ENCODE results near the gene NDUFV2.

The NDUFV2 gene

DNA sequence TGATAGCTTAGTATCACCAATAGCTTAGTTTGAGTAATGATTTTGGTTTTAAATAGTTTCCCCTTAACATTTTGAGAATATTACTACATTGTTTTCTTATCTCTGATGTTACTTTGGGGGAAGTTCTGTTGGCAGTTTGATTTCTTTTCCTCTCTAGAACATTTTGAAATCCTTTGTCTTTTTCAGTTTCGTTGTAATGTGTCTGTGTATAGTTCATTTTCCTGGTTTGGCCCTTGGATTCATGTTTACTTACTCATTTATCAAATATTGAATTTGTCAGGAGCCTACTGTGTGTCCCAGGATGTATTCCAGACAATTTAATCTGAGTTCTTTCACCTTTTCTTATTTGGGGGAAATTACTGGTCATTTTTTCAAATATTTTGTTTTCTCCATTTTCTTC, 50.8 kb downstream of the NDUFV2 start:
- no peak for ATAC-seq
- TF ChIP-seq BACH2 (CRISPR knock-in tag; IDR thresholded peaks at IDR 0.05; ENCODE audit: borderline replicate concordance), result no peak
- TF ChIP-seq ZNF8 (CRISPR knock-in tag; IDR thresholded peaks at IDR 0.05), result no peak
- no peak for TF ChIP-seq SNAI2 (CRISPR knock-in tag; IDR thresholded peaks at IDR 0.05)
- TF ChIP-seq GLIS3 (CRISPR knock-in tag; IDR thresholded peaks at IDR 0.05), result no peak
- no peak for TF ChIP-seq CSDC2 (CRISPR knock-in tag; IDR thresholded peaks at IDR 0.05)
- TF ChIP-seq OSR1 (CRISPR knock-in tag; IDR thresholded peaks at IDR 0.05), result no peak
- TF ChIP-seq POU6F1 (CRISPR knock-in tag; IDR thresholded peaks at IDR 0.05; ENCODE audit: borderline replicate concordance, low read depth), result no peak
- TF ChIP-seq ZNF70 (CRISPR knock-in tag; IDR thresholded peaks at IDR 0.05), result no peak
- TF ChIP-seq, protein P1, sequence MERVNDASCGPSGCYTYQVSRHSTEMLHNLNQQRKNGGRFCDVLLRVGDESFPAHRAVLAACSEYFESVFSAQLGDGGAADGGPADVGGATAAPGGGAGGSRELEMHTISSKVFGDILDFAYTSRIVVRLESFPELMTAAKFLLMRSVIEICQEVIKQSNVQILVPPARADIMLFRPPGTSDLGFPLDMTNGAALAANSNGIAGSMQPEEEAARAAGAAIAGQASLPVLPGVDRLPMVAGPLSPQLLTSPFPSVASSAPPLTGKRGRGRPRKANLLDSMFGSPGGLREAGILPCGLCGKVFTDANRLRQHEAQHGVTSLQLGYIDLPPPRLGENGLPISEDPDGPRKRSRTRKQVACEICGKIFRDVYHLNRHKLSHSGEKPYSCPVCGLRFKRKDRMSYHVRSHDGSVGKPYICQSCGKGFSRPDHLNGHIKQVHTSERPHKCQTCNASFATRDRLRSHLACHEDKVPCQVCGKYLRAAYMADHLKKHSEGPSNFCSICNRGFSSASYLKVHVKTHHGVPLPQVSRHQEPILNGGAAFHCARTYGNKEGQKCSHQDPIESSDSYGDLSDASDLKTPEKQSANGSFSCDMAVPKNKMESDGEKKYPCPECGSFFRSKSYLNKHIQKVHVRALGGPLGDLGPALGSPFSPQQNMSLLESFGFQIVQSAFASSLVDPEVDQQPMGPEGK (CRISPR knock-in tag; IDR thresholded peaks at IDR 0.05; ENCODE audit: borderline replicate concordance), result no peak
- TF ChIP-seq ZC3H10 (CRISPR knock-in tag; IDR thresholded peaks at IDR 0.05), result no peak
- TF ChIP-seq TOX (CRISPR knock-in tag; IDR thresholded peaks at IDR 0.05; ENCODE audit: borderline replicate concordance), result no peak
- TF ChIP-seq TCF4 (CRISPR knock-in tag; IDR thresholded peaks at IDR 0.05; ENCODE audit: borderline replicate concordance), result no peak
- TF ChIP-seq ISL1 (CRISPR knock-in tag; IDR thresholded peaks at IDR 0.05), result no peak
- TF ChIP-seq RARB (CRISPR knock-in tag; IDR thresholded peaks at IDR 0.05), result no peak
- no peak for TF ChIP-seq ESRRG (CRISPR knock-in tag; IDR thresholded peaks at IDR 0.05)
- no peak for TF ChIP-seq CREB5 (CRISPR knock-in tag; IDR thresholded peaks at IDR 0.05; ENCODE audit: low read depth)
- TF ChIP-seq PPARA (CRISPR knock-in tag; IDR thresholded peaks at IDR 0.05; ENCODE audit: borderline replicate concordance), result no peak
- no peak for TF ChIP-seq CSRNP3 (CRISPR knock-in tag; IDR thresholded peaks at IDR 0.05)
- TF ChIP-seq ZFP3 (CRISPR knock-in tag; IDR thresholded peaks at IDR 0.05), result no peak
- no peak for TF ChIP-seq ARNTL (CRISPR knock-in tag; IDR thresholded peaks at IDR 0.05; ENCODE audit: borderline replicate concordance, low read depth)

GRCh38 chr18:9156604-9157249, 54.2 kb downstream of the NDUFV2 start:
- TF ChIP-seq ZFP3 (CRISPR knock-in tag; IDR thresholded peaks at IDR 0.05) (no peak), ZNF565 (CRISPR knock-in tag; conservative IDR thresholded peaks at IDR 0.05; ENCODE audit: low read depth) (no peak), PPARA (CRISPR knock-in tag; IDR thresholded peaks at IDR 0.05; ENCODE audit: borderline replicate concordance) (no peak), ARNTL (CRISPR knock-in tag; IDR thresholded peaks at IDR 0.05; ENCODE audit: borderline replicate concordance, low read depth) (no peak), CREB5 (CRISPR knock-in tag; IDR thresholded peaks at IDR 0.05; ENCODE audit: low read depth) (no peak), RARB (CRISPR knock-in tag; IDR thresholded peaks at IDR 0.05) (no peak), TCF4 (CRISPR knock-in tag; IDR thresholded peaks at IDR 0.05; ENCODE audit: borderline replicate concordance) (no peak), CSDC2 (CRISPR knock-in tag; IDR thresholded peaks at IDR 0.05) (no peak), SNAI2 (CRISPR knock-in tag; IDR thresholded peaks at IDR 0.05) (no peak)
- no peak for ATAC-seq

DNA sequence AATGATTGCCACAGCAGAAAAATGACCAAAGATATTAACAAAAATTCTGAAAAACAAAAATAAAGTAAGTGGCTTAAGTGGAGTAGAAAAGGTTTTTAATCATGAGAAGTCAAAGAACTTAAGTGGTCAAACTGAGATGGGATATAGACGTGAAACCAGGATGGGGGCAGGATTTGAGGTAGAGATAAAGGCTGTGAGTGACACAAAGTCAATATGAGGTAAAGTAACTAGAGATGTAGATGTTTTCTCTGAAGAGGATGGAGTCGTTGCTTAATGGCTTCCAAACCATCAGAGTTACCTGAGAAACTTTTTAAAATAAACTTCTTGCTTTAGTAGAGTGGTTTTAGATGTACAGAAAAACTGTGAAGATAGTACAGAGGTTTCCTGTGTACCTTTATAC, 55.3 kb downstream of the NDUFV2 start:
- no peak for ATAC-seq
- TF ChIP-seq PPARA (CRISPR knock-in tag; IDR thresholded peaks at IDR 0.05; ENCODE audit: borderline replicate concordance) (no peak), TCF4 (CRISPR knock-in tag; IDR thresholded peaks at IDR 0.05; ENCODE audit: borderline replicate concordance) (no peak), ESRRG (CRISPR knock-in tag; IDR thresholded peaks at IDR 0.05) (no peak), ISL1 (CRISPR knock-in tag; IDR thresholded peaks at IDR 0.05) (no peak), ZNF70 (CRISPR knock-in tag; IDR thresholded peaks at IDR 0.05) (no peak), GLIS3 (CRISPR knock-in tag; IDR thresholded peaks at IDR 0.05) (no peak), ZFP3 (CRISPR knock-in tag; IDR thresholded peaks at IDR 0.05) (no peak), ZFP30 (CRISPR knock-in tag; IDR thresholded peaks at IDR 0.05) (no peak), ZC3H10 (CRISPR knock-in tag; IDR thresholded peaks at IDR 0.05) (no peak), ZNF8 (CRISPR knock-in tag; IDR thresholded peaks at IDR 0.05) (no peak), ARNTL (CRISPR knock-in tag; IDR thresholded peaks at IDR 0.05; ENCODE audit: borderline replicate concordance, low read depth) (no peak), SNAI2 (CRISPR knock-in tag; IDR thresholded peaks at IDR 0.05) (no peak)
- TF ChIP-seq, protein P2, sequence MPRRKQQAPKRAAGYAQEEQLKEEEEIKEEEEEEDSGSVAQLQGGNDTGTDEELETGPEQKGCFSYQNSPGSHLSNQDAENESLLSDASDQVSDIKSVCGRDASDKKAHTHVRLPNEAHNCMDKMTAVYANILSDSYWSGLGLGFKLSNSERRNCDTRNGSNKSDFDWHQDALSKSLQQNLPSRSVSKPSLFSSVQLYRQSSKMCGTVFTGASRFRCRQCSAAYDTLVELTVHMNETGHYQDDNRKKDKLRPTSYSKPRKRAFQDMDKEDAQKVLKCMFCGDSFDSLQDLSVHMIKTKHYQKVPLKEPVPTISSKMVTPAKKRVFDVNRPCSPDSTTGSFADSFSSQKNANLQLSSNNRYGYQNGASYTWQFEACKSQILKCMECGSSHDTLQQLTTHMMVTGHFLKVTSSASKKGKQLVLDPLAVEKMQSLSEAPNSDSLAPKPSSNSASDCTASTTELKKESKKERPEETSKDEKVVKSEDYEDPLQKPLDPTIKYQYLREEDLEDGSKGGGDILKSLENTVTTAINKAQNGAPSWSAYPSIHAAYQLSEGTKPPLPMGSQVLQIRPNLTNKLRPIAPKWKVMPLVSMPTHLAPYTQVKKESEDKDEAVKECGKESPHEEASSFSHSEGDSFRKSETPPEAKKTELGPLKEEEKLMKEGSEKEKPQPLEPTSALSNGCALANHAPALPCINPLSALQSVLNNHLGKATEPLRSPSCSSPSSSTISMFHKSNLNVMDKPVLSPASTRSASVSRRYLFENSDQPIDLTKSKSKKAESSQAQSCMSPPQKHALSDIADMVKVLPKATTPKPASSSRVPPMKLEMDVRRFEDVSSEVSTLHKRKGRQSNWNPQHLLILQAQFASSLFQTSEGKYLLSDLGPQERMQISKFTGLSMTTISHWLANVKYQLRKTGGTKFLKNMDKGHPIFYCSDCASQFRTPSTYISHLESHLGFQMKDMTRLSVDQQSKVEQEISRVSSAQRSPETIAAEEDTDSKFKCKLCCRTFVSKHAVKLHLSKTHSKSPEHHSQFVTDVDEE (CRISPR knock-in tag; IDR thresholded peaks at IDR 0.05), result no peak
- TF ChIP-seq, protein P1 (CRISPR knock-in tag; IDR thresholded peaks at IDR 0.05; ENCODE audit: borderline replicate concordance), result no peak
